SK-N-SH treated with all-trans-retinoic acid at 6 μM for 48 hours (cell line): ENCODE results near the gene ZFYVE19.

ENCODE experiments used
- ATAC-seq: fragments of 200-7000 bp; cut with Tn5 transposase; 3 replicates; pipeline ENCODE4 v1.9.1; 2020; ENCODE audit warnings: mild to moderate bottlenecking, moderate library complexity
- ARNTL ChIP-seq: fragments of 450-650 bp; formaldehyde crosslinking; IDR thresholded peaks from 2 replicates; pipeline ENCODE4 v1.5.0; 2020; ENCODE audit warnings: low read depth, mild to moderate bottlenecking, moderate library complexity, borderline replicate concordance
- BACH2 ChIP-seq: fragments of 250-450 bp; sonication (Bioruptor Pico); IDR thresholded peaks from 2 replicates; pipeline ENCODE4 v1.9.0; 2021; ENCODE audit warnings: mild to moderate bottlenecking, borderline replicate concordance
- CSDC2 ChIP-seq: fragments of 250-450 bp; sonication (Bioruptor Pico); IDR thresholded peaks from 2 replicates; pipeline ENCODE4 v1.5.0; 2020; ENCODE audit warnings: mild to moderate bottlenecking, moderate library complexity
- ESRRG ChIP-seq: fragments of 250-450 bp; sonication (Bioruptor Pico); IDR thresholded peaks from 2 replicates; pipeline ENCODE4 v1.6.1; 2021; ENCODE audit warnings: mild to moderate bottlenecking
- GLIS3 ChIP-seq: fragments of 250-450 bp; sonication (Bioruptor Pico); IDR thresholded peaks from 2 replicates; pipeline ENCODE4 v1.5.0; 2020; ENCODE audit warnings: mild to moderate bottlenecking, moderate library complexity
- OSR1 ChIP-seq: fragments of 250-450 bp; sonication (Bioruptor Pico); IDR thresholded peaks from 2 replicates; pipeline ENCODE4 v1.8.0; 2022; ENCODE audit warnings: moderate library complexity, mild to moderate bottlenecking, inconsistent platforms
- PPARA ChIP-seq: fragments of 250-450 bp; sonication (Bioruptor Pico); IDR thresholded peaks from 2 replicates; pipeline ENCODE4 v1.5.0; 2020; ENCODE audit warnings: mild to moderate bottlenecking, borderline replicate concordance
- RARB ChIP-seq: fragments of 250-450 bp; sonication (Bioruptor Pico); IDR thresholded peaks from 2 replicates; pipeline ENCODE4 v1.8.0; 2021; ENCODE audit warnings: mild to moderate bottlenecking, moderate library complexity
- SNAI2 ChIP-seq: fragments of 250-450 bp; sonication (Bioruptor Pico); IDR thresholded peaks from 2 replicates; pipeline ENCODE4 v1.5.0; 2020; ENCODE audit warnings: mild to moderate bottlenecking, moderate library complexity
- TCF4 ChIP-seq: fragments of 250-450 bp; sonication (Bioruptor Pico); IDR thresholded peaks from 2 replicates; pipeline ENCODE4 v1.8.0; 2021; ENCODE audit warnings: mild to moderate bottlenecking, moderate library complexity, borderline replicate concordance
- TOX ChIP-seq: fragments of 250-450 bp; sonication (Bioruptor Pico); IDR thresholded peaks from 2 replicates; pipeline ENCODE4 v1.8.0; 2021; ENCODE audit warnings: mild to moderate bottlenecking, moderate library complexity, borderline replicate concordance
- ZFP3 ChIP-seq: fragments of 250-450 bp; sonication (Bioruptor Pico); IDR thresholded peaks from 2 replicates; pipeline ENCODE4 v1.5.0; 2020; ENCODE audit warnings: mild to moderate bottlenecking, moderate library complexity
- ZNF565 ChIP-seq: fragments of 450-650 bp; formaldehyde crosslinking; conservative IDR thresholded peaks from 2 replicates; pipeline ENCODE4 v1.5.0; 2020; ENCODE audit warnings: low read depth, mild to moderate bottlenecking, moderate library complexity
- ZNF8 ChIP-seq: fragments of 450-650 bp; formaldehyde crosslinking; IDR thresholded peaks from 2 replicates; pipeline ENCODE4 v1.5.0; 2020; ENCODE audit warnings: mild to moderate bottlenecking, moderate library complexity
- TF ChIP-seq, protein P1 (sequence below): fragments of 250-450 bp; sonication (Bioruptor Pico); IDR thresholded peaks from 2 replicates; pipeline ENCODE4 v1.8.0; 2020; ENCODE audit warnings: mild to moderate bottlenecking, moderate library complexity, borderline replicate concordance
- TF ChIP-seq, protein P2 (sequence below): fragments of 250-450 bp; sonication (Bioruptor Pico); IDR thresholded peaks from 2 replicates; pipeline ENCODE4 v1.5.1; 2020; ENCODE audit warnings: low read depth, mild to moderate bottlenecking, moderate library complexity
- TF ChIP-seq, protein P3 (sequence below): fragments of 250-450 bp; sonication (Bioruptor Pico); IDR thresholded peaks from 2 replicates; pipeline ENCODE4 v1.5.1; 2021; ENCODE audit warnings: mild to moderate bottlenecking, moderate library complexity
- TF ChIP-seq, protein P4 (sequence below): fragments of 250-450 bp; sonication (Bioruptor Pico); IDR thresholded peaks from 2 replicates; pipeline ENCODE4 v1.8.0; 2021; ENCODE audit warnings: low read depth, mild to moderate bottlenecking, moderate library complexity, borderline replicate concordance

Gene ZFYVE19, protein sequence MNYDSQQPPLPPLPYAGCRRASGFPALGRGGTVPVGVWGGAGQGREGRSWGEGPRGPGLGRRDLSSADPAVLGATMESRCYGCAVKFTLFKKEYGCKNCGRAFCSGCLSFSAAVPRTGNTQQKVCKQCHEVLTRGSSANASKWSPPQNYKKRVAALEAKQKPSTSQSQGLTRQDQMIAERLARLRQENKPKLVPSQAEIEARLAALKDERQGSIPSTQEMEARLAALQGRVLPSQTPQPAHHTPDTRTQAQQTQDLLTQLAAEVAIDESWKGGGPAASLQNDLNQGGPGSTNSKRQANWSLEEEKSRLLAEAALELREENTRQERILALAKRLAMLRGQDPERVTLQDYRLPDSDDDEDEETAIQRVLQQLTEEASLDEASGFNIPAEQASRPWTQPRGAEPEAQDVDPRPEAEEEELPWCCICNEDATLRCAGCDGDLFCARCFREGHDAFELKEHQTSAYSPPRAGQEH

DNA sequence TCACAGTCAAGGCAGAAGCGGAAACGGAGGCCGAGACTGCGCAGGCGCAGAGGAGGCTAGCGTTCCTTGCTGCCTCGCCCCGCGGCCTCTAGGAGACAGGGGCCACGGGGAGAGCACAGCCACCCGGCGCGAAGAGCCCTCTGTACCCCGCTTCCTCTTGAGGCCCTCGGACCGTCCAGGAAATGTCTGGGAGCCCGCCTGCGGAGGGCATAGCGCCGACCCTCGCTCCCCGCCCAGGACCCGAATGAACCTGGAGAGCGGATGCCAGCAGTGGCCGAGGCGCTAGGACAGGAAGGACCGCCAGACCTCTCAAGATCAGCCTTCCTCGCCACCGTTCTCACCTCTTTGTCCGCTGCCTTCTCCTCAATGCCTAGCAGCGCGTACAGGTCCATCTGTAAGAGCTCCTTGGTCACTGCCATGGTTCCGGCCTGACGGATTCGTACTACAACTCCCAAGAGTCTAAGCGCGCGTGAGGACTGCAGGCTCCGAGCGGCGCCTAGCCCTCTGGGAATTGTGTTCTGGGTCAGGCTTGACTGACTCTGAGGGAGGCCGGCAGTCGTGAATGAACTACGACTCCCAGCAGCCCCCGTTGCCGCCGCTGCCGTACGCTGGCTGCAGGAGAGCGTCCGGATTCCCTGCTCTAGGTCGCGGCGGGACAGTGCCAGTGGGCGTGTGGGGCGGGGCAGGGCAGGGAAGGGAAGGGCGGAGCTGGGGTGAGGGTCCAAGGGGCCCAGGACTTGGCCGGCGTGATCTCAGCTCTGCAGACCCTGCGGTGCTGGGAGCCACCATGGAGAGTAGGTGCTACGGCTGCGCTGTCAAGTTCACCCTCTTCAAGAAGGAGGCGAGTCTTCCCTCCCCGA lies at the start of gene ZFYVE19, which contains the start of gene DNAJC17:
ZFYVE19 (plus strand) TSS at position 62 of the 860 bp plus-strand sequence; CDS start at position 563, 501 bp downstream.
DNAJC17 (minus strand) TSS at position 446 of the 860 bp plus-strand sequence; CDS start at position 419, 27 bp downstream.
- ATAC-seq: peak; percentile 99
- TF ChIP-seq, protein P1, sequence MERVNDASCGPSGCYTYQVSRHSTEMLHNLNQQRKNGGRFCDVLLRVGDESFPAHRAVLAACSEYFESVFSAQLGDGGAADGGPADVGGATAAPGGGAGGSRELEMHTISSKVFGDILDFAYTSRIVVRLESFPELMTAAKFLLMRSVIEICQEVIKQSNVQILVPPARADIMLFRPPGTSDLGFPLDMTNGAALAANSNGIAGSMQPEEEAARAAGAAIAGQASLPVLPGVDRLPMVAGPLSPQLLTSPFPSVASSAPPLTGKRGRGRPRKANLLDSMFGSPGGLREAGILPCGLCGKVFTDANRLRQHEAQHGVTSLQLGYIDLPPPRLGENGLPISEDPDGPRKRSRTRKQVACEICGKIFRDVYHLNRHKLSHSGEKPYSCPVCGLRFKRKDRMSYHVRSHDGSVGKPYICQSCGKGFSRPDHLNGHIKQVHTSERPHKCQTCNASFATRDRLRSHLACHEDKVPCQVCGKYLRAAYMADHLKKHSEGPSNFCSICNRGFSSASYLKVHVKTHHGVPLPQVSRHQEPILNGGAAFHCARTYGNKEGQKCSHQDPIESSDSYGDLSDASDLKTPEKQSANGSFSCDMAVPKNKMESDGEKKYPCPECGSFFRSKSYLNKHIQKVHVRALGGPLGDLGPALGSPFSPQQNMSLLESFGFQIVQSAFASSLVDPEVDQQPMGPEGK: no peak
- no peak for TF ChIP-seq BACH2 (CRISPR knock-in tag)
- TF ChIP-seq, protein P2, sequence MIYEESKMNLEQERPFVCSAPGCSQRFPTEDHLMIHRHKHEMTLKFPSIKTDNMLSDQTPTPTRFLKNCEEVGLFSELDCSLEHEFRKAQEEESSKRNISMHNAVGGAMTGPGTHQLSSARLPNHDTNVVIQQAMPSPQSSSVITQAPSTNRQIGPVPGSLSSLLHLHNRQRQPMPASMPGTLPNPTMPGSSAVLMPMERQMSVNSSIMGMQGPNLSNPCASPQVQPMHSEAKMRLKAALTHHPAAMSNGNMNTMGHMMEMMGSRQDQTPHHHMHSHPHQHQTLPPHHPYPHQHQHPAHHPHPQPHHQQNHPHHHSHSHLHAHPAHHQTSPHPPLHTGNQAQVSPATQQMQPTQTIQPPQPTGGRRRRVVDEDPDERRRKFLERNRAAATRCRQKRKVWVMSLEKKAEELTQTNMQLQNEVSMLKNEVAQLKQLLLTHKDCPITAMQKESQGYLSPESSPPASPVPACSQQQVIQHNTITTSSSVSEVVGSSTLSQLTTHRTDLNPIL: no peak
- TF ChIP-seq TOX (CRISPR knock-in tag): no peak
- no peak for TF ChIP-seq RARB (CRISPR knock-in tag)
- no peak for TF ChIP-seq ZNF8 (CRISPR knock-in tag)
- no peak for TF ChIP-seq ARNTL (CRISPR knock-in tag)
- TF ChIP-seq ZFP3 (CRISPR knock-in tag): no peak
- TF ChIP-seq, protein P3, sequence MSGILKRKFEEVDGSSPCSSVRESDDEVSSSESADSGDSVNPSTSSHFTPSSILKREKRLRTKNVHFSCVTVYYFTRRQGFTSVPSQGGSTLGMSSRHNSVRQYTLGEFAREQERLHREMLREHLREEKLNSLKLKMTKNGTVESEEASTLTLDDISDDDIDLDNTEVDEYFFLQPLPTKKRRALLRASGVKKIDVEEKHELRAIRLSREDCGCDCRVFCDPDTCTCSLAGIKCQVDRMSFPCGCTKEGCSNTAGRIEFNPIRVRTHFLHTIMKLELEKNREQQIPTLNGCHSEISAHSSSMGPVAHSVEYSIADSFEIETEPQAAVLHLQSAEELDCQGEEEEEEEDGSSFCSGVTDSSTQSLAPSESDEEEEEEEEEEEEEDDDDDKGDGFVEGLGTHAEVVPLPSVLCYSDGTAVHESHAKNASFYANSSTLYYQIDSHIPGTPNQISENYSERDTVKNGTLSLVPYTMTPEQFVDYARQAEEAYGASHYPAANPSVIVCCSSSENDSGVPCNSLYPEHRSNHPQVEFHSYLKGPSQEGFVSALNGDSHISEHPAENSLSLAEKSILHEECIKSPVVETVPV: no peak
- no peak for TF ChIP-seq OSR1 (CRISPR knock-in tag)
- TF ChIP-seq, protein P4, sequence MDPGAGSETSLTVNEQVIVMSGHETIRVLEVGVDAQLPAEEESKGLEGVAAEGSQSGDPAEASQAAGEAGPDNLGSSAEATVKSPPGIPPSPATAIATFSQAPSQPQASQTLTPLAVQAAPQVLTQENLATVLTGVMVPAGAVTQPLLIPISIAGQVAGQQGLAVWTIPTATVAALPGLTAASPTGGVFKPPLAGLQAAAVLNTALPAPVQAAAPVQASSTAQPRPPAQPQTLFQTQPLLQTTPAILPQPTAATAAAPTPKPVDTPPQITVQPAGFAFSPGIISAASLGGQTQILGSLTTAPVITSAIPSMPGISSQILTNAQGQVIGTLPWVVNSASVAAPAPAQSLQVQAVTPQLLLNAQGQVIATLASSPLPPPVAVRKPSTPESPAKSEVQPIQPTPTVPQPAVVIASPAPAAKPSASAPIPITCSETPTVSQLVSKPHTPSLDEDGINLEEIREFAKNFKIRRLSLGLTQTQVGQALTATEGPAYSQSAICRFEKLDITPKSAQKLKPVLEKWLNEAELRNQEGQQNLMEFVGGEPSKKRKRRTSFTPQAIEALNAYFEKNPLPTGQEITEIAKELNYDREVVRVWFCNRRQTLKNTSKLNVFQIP (CRISPR knock-in tag): no peak

DNA sequence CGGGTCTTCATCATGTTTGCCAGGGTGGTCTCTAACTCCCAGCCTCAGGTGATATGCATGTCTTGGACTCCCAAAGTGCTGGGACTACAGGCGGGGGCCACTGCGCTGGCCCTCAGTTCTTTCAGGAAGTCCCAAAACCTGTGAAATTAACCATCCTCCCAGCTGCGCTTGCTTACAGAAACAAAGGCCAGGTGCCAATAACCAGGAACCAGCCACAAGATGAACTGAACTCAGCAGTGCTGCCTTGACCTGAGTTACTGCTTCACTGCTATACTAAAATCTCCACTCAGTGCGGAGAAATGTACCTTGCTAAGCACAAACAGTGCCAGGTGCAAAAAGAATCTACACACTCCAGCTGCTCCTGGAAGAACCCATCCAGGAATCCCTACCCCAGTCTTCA lies 46.9 kb upstream of the ZFYVE19 start:
- no peak for ATAC-seq
- TF ChIP-seq TCF4 (CRISPR knock-in tag): no peak
- TF ChIP-seq RARB (CRISPR knock-in tag): no peak
- no peak for TF ChIP-seq BACH2 (CRISPR knock-in tag)
- TF ChIP-seq, protein P1: no peak
- no peak for TF ChIP-seq ARNTL (CRISPR knock-in tag)
- no peak for TF ChIP-seq TOX (CRISPR knock-in tag)
- no peak for TF ChIP-seq OSR1 (CRISPR knock-in tag)
- no peak for TF ChIP-seq PPARA (CRISPR knock-in tag)
- no peak for TF ChIP-seq CSDC2 (CRISPR knock-in tag)
- TF ChIP-seq GLIS3 (CRISPR knock-in tag): no peak

DNA sequence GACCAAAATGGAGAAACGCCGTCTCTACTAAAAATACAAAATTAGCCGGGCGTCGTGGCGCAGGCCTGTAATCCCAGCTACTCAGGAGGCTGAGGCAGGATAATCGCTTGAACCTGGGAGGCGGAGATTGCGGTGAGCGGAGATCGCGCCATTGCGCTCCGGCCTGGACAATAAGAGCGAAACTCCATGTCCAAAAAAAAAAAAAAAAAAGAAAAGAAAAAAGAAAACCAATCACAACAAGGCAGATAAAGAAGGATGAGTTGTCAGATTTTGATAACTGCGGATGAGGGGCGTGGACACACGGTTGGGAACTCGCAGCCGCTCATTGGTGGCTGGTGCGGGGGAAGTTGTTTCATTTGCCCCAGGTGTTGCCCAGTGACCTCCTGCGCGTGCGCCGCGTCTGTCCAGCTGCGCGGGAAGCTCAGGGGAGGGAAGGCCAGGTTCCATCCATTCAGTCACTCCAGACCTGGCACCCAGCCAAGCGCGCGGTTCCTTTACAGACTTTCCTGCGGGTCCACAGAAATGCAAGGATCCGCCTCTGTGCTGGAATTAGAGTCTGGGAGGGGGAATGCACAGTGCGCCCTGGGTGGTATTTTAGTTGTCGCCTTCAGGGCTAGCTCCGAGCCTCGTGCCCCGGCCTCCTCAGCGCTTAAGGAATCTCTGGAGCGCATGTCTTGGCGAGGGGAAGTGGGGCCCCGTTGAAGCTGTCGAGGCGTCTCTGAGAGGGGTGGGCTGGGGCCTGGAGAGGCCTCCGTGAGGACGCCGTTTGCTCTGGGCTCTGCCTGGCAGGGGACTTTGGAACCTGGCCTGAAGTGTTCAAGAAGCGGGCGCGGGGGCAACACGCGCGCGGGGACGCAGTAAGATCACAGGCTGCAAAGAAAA lies 43.7 kb upstream of the ZFYVE19 start:
- ATAC-seq: no peak
- no peak for TF ChIP-seq ZFP3 (CRISPR knock-in tag)
- TF ChIP-seq TCF4 (CRISPR knock-in tag): no peak
- TF ChIP-seq, protein P3: no peak
- TF ChIP-seq, protein P4 (CRISPR knock-in tag): no peak
- TF ChIP-seq SNAI2 (CRISPR knock-in tag): no peak
- TF ChIP-seq BACH2 (CRISPR knock-in tag): no peak
- TF ChIP-seq TOX (CRISPR knock-in tag): no peak
- TF ChIP-seq ZNF565: no peak
- TF ChIP-seq ZNF8 (CRISPR knock-in tag): no peak
- TF ChIP-seq ESRRG (CRISPR knock-in tag): no peak
- TF ChIP-seq, protein P2: no peak
